ENCODE data around the gene B4GALT4.

Gene B4GALT4

DNA sequence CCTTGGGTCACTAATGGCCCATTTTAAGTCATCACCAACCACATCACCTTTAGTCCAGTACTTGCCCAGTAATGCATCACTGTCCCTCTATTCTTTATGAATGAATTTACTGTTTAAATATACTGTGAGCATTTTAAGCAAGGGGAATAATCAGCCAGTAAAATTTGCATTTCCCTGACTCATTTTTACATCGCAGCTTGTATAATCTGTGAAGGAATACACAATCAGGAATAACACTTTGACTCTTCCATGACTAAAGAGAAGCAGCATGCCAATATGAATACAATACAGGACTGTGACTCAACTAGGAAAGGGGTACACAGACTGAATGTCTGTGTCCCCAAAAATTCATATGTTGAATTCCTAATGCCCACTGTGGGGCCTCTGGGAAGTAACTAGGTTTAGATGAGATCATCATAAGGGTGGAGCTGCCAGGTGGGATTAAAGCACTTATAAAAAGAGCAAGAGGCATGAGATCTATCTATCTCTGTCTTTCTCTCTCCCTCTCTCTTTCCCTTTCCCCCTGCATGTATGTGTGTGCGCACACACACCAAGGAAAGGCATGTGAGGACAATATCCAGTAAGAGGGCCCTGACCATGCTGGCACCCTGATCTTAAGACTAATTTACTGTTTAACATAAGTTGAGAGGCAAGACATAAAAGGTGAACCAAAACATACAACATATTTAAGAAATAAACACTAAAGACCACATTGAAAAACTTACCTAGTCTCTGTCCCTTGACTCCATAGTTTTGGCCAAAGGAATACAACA lies 12.1 kb downstream of the B4GALT4 start:
- Histone ChIP-seq H3K9me3 (replicated peaks; ENCODE audit: insufficient read depth, low read length) (no peaks in the 10 kb centered on the region), H3K4me1 (ENCODE audit: low read length) (0 out of 2 replicates have a peak, but pooled peaks cover 3% of the 10 kb centered on the region), H3K4me3 (ENCODE audit: low read length) (no peak overlapping the region), H3K9ac (ENCODE audit: low read length) (no peak overlapping the region), H4K20me1 (ENCODE audit: insufficient read depth, low read length) (no peaks in the 10 kb centered on the region), H2AFZ (ENCODE audit: low read length) (no peak overlapping the region), H3K27ac (ENCODE audit: low read length) (no peak overlapping the region), H3K27me3 (replicated peaks; ENCODE audit: insufficient read depth, low read length) (no peaks in the 10 kb centered on the region), H3K9me2 (replicated peaks; ENCODE audit: insufficient read depth, low read length) (no peaks in the 10 kb centered on the region), H3K79me2 (ENCODE audit: low read length) (no peaks in the 10 kb centered on the region), H3K4me2 (ENCODE audit: low read depth, low read length) (no peak overlapping the region), H3F3A (ENCODE audit: insufficient read depth, low read length) (no peaks in the 10 kb centered on the region), H3K36me3 (replicated peaks; ENCODE audit: insufficient read depth, low read length) (no peaks in the 10 kb centered on the region; the same call in 1 of the 2 replicates)
- no peak for DNase-seq
- TF ChIP-seq EZH2phosphoT487 (IDR thresholded peaks at IDR 0.05; ENCODE audit: low read length) (no peak), EZH2 (optimal IDR thresholded peaks at IDR 0.05; ENCODE audit: low read depth, low read length) (no peak)
- TF ChIP-seq, protein P1, sequence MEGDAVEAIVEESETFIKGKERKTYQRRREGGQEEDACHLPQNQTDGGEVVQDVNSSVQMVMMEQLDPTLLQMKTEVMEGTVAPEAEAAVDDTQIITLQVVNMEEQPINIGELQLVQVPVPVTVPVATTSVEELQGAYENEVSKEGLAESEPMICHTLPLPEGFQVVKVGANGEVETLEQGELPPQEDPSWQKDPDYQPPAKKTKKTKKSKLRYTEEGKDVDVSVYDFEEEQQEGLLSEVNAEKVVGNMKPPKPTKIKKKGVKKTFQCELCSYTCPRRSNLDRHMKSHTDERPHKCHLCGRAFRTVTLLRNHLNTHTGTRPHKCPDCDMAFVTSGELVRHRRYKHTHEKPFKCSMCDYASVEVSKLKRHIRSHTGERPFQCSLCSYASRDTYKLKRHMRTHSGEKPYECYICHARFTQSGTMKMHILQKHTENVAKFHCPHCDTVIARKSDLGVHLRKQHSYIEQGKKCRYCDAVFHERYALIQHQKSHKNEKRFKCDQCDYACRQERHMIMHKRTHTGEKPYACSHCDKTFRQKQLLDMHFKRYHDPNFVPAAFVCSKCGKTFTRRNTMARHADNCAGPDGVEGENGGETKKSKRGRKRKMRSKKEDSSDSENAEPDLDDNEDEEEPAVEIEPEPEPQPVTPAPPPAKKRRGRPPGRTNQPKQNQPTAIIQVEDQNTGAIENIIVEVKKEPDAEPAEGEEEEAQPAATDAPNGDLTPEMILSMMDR (IDR thresholded peaks at IDR 0.05; ENCODE audit: low read length) = no peak

DNA sequence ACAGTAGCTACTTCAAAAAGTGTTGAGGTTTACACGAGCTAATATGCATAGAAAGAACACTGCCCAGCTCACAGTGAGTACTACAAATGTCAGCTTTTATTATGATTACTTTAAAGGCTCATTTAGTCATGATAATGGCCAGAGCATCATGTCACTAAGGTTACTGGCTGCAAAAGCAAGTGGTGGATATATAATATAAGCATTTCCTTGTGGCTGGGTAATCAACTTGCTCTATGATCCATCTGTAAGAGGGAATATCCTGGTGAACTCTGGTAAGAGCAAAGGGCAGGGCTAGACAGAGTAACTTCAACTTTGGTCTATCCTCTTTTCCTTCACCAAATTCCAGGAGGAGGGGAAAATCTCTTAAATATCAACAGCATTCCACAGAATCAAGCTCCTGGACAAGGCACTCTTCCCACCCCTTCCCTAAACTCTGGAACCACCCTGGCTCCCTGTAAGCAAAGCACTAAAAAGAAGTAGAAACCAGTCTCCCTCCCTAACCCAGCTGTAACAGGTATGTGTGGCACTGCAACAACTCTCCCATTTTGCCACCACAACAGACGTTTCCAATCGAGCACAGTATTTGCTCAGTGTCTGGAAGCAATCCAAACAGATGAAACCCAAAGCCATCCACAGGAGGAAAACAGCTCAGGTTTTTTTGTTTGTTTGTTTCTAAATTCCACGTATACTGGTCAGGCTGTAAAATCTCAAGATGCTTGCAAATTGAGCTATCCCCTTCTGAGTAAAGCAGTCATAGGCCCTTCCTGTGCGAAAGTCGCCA lies 13.4 kb downstream of the B4GALT4 start:
- Histone ChIP-seq H3K4me1 (ENCODE audit: low read length) (0 out of 2 replicates have a peak, but pooled peaks cover 3% of the 10 kb centered on the region), H3K4me2 (ENCODE audit: low read depth, low read length) (no peak overlapping the region), H3K27me3 (replicated peaks; ENCODE audit: insufficient read depth, low read length) (no peaks in the 10 kb centered on the region), H3K27ac (ENCODE audit: low read length) (no peak overlapping the region), H3K36me3 (replicated peaks; ENCODE audit: insufficient read depth, low read length) (no peaks in the 10 kb centered on the region; the same call in 1 of the 2 replicates), H3K9ac (ENCODE audit: low read length) (no peak overlapping the region), H3K79me2 (ENCODE audit: low read length) (no peaks in the 10 kb centered on the region), H3K9me3 (replicated peaks; ENCODE audit: insufficient read depth, low read length) (no peaks in the 10 kb centered on the region), H3K4me3 (ENCODE audit: low read length) (no peak overlapping the region), H3F3A (ENCODE audit: insufficient read depth, low read length) (no peaks in the 10 kb centered on the region), H4K20me1 (ENCODE audit: insufficient read depth, low read length) (no peaks in the 10 kb centered on the region), H2AFZ (ENCODE audit: low read length) (no peak overlapping the region), H3K9me2 (replicated peaks; ENCODE audit: insufficient read depth, low read length) (no peaks in the 10 kb centered on the region)
- DNase-seq = no peak
- TF ChIP-seq, protein P1 (IDR thresholded peaks at IDR 0.05; ENCODE audit: low read length) = no peak
- TF ChIP-seq EZH2phosphoT487 (IDR thresholded peaks at IDR 0.05; ENCODE audit: low read length) (no peak), EZH2 (optimal IDR thresholded peaks at IDR 0.05; ENCODE audit: low read depth, low read length) (no peak)

DNA sequence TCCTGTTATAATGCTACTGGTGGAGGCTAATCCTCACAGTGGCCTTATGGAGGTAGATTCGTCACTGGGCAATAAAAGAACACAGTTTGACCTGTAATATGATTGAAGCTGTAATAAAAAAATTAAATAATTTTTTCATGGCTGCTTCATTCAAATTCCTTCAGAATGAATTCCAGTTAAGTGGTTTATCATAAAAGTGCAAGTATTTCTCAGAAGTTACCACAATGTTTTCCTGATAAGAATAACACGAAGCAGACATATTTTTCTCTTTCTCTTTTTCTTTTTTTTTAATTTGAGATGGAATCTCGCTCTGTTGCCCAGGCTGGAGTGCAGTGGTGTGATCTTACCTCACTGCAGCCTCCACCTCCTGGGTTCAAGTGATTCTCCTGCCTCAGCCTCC lies 15.6 kb downstream of the B4GALT4 start:
- H3K27ac ChIP-seq (ENCODE audit: low read length) = no peak overlapping the region
- no peak overlapping the region for H3K9ac ChIP-seq (ENCODE audit: low read length)
- H3K4me3 ChIP-seq (ENCODE audit: low read length) = no peak overlapping the region
- no peak overlapping the region for H3K4me2 ChIP-seq (ENCODE audit: low read depth, low read length)
- H3K9me3 ChIP-seq (replicated peaks; ENCODE audit: insufficient read depth, low read length) = no peaks in the 10 kb centered on the region
- no peaks in the 10 kb centered on the region for H3F3A ChIP-seq (ENCODE audit: insufficient read depth, low read length)
- no peak for DNase-seq
- no peak overlapping the region for H2AFZ ChIP-seq (ENCODE audit: low read length)
- no peaks in the 10 kb centered on the region for H3K36me3 ChIP-seq (replicated peaks; ENCODE audit: insufficient read depth, low read length)
- H4K20me1 ChIP-seq (ENCODE audit: insufficient read depth, low read length) = no peaks in the 10 kb centered on the region
- TF ChIP-seq, protein P1 (IDR thresholded peaks at IDR 0.05; ENCODE audit: low read length) = no peak
- TF ChIP-seq EZH2phosphoT487 (IDR thresholded peaks at IDR 0.05; ENCODE audit: low read length) (no peak), EZH2 (optimal IDR thresholded peaks at IDR 0.05; ENCODE audit: low read depth, low read length) (no peak)
- no peaks in the 10 kb centered on the region for H3K79me2 ChIP-seq (ENCODE audit: low read length)
- no peaks in the 10 kb centered on the region for H3K27me3 ChIP-seq (replicated peaks; ENCODE audit: insufficient read depth, low read length)
- H3K4me1 ChIP-seq (ENCODE audit: low read length) = no peaks in the 10 kb centered on the region
- no peaks in the 10 kb centered on the region for H3K9me2 ChIP-seq (replicated peaks; ENCODE audit: insufficient read depth, low read length)
